AG04449 (cell line): ENCODE results near the gene IFNAR2.

Source experiments
- CTCF ChIA-PET: fragments of 350-600 bp; formaldehyde crosslinking; extraction: SDS; loops from one replicate; lab custom pipeline; 2021; ENCODE audit warnings: antibody characterized with exemption; lab: Yijun Ruan, JAX
- POLR2A ChIA-PET: fragments of 400-600, 350-600 bp; formaldehyde crosslinking; extraction: SDS; loops from one replicate; lab custom pipeline; 2020; ENCODE audit warnings: antibody characterized with exemption, inconsistent platforms; lab: Yijun Ruan, JAX
- DNase-seq: peaks from one replicate; pipeline ENCODE4 v3.0.0-alpha.2; 2010; ENCODE audit warnings: low read depth, low spot score
- H3K4me3 ChIP-seq: 2 replicates; pipeline ENCODE4 v1.5.1; 2011; ENCODE audit warnings: low read depth, mild to moderate bottlenecking, control low read depth, low read length
- TF ChIP-seq, protein P1 (sequence below): IDR thresholded peaks from one replicate; pipeline ENCODE4 v1.5.1; 2011; ENCODE audit warnings: mild to moderate bottlenecking, moderate library complexity, low read length, control low read depth, inconsistent platforms; ENCODE audit not compliant: insufficient read depth; ENCODE audit errors: missing control alignments

IFNAR2 gene

DNA sequence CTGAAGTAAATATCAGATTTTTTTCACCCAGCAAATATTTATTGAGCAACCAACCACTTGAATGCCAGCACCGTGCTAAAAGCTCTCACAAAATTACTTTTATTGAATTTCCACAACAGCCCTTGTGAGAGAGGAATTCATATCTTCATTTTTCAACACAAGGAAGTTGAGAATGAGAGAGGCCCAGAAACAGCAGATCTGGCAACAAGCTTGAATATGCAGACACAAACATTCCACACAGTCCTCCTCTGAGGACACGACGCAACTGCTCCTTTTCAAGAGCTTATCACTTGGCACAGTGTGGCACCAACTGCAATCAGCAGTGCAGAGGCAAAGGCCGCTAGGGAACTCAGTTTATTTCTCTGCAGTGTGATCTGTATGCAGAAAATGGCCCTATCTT, 32.2 kb upstream of the IFNAR2 start:
- no peak overlapping the region for H3K4me3 ChIP-seq
- DNase-seq = no peak

DNA sequence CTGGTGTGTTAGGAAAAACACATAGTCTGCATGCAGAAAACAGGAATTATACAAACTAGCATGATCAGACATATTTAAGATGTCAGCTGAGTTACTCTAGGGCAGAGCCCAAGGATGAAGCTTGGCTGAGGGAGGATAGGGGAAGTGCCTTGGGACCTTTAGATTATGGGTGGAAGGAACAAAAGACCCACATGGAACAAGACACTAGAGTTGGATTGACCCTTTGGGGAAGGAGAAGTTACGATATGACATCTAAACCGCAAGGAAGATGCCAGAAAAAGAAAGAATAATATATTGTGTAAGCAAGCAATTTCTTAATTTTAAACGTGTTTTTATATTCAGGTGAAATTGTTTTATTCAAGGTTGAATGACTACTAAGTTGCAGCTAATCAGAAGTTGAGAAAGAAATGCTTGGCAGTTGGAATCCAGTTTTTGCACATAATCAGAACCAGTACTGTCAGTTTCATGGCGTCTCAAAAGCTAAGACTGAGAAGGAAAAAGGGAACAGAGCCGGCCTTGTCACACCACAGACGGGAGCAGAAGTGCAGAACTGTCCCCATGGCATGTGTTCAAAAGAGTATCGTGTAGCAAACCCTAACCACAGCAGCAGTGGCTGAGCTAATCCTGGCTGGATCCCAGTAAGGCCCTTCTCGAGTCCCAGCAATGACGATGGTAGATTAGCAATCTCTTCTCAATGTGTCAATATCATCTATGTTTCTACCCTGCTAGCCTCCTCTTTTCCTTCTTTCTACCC, 31.2 kb upstream of the IFNAR2 start:
- H3K4me3 ChIP-seq = no peak overlapping the region
- DNase-seq = no peak
- TF ChIP-seq, protein P1, sequence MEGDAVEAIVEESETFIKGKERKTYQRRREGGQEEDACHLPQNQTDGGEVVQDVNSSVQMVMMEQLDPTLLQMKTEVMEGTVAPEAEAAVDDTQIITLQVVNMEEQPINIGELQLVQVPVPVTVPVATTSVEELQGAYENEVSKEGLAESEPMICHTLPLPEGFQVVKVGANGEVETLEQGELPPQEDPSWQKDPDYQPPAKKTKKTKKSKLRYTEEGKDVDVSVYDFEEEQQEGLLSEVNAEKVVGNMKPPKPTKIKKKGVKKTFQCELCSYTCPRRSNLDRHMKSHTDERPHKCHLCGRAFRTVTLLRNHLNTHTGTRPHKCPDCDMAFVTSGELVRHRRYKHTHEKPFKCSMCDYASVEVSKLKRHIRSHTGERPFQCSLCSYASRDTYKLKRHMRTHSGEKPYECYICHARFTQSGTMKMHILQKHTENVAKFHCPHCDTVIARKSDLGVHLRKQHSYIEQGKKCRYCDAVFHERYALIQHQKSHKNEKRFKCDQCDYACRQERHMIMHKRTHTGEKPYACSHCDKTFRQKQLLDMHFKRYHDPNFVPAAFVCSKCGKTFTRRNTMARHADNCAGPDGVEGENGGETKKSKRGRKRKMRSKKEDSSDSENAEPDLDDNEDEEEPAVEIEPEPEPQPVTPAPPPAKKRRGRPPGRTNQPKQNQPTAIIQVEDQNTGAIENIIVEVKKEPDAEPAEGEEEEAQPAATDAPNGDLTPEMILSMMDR = no peak
- ChIA-PET POLR2A (no interaction called here), CTCF (interaction anchor here (0.7 to 4.2 kb wide), 22 partner anchors 9 to 415 kb away, joined by 3 to 91 read pairs (median 9); partner anchors contain the start of genes IL10RB and TMEM50B)

More for the DNA sequence above, 32.2 kb upstream of the IFNAR2 start:
- POLR2A ChIA-PET = no interaction called here
- TF ChIP-seq, protein P1 = no peak
- CTCF ChIA-PET = interaction anchor here (0.7 to 4.2 kb wide), 69 partner anchors 12 to 426 kb away, joined by 3 to 91 read pairs (median 4); partner anchors contain the start of genes IFNAR1, IFNAR2, PAXBP1 and TMEM50B

DNA sequence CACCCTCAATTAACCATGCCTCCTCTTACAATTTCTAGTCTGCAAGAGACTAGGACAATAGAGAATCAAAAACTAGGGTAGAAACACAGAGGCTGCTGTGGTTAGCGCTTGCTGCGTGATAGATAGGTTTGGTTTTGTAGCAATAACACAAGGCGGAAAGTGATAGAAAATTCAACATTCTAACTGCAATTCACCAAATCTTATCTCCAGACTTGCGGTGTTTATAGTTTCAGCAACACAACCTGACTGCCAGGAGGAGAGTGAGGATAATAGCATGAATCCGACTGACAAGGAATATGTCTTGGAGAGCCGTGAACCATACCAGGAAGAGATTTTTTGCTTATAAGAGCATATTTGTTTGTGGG, 30.7 kb upstream of the IFNAR2 start:
- H3K4me3 ChIP-seq = no peak overlapping the region
- TF ChIP-seq, protein P1 = no peak
- DNase-seq = no peak
- POLR2A ChIA-PET = no interaction called here
- CTCF ChIA-PET = interaction anchor here (0.7 to 4.2 kb wide), 14 partner anchors 9 to 372 kb away, joined by 3 to 91 read pairs (median 19); no protein-coding TSS in a partner anchor

DNA sequence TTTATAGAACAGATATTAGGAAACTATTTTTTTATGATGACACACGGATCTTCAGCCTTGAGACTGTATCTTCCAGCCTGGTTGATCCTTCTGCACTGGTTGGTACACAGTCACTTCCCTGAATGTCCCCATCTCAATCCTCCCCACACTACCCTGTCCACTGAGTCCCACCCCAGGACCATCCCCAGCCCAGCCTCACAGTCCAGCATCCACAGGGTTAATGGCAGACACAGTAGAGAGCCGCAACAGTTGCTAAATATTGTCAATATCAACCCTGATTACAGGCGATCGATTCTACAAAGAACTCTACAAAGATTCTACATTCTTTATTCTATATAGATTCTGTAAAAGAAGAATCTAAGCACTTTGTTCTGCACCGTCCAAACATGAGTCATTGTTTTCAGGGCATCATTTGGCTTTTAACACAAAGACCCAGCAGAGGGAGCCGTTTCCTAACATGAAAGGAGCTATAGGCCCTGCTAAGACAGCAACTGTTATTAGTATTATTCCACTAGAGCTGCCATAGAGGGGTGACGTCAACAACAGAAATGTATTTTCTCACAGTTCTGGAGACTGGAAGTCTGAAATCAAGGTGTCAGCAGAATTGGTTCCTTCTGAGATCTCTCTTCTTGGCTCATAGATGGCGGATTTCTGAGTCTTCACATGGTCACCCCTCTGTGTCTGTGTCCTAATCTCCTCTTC, 30.1 kb upstream of the IFNAR2 start:
- peak; percentile 72 for DNase-seq
- POLR2A ChIA-PET = no interaction called here
- TF ChIP-seq, protein P1 = peak; percentile 66
- CTCF ChIA-PET = interaction anchor here (0.6 to 1.2 kb wide), 20 partner anchors 10 to 423 kb away, joined by 3 to 51 read pairs (median 4); partner anchors contain the start of gene IFNAR1
- no peak overlapping the region for H3K4me3 ChIP-seq

DNA sequence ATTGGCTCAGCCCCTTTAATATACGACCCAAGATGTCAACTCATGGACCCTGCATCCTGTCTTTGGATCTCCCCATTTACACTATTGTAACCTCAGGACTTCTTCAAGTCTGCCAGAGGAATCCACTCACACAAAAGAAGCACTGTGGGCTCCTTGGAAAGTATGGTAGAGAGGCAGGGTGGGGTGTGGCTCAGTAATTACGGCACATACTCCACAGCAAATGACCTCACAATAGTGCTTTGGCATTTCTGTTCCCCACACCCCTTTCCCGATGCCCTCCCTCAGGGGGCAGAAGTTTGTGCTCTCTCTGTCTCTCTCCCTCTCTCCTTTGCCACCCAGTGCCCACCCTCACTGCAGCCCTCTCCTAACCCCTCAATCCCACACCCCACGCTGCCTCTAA, 27.8 kb upstream of the IFNAR2 start:
- ChIA-PET CTCF (interaction anchor here (1.1 to 5.1 kb wide), 3 partner anchors 159 to 244 kb away, joined by 3 to 58 read pairs (median 23); no protein-coding TSS in a partner anchor), POLR2A (no interaction called here)
- DNase-seq = no peak
- TF ChIP-seq, protein P1 = no peak
- H3K4me3 ChIP-seq = no peak overlapping the region
